GM18858 (cell line): ENCODE data around the gene ARHGAP27.

Experiments
- ATAC-seq: cut with Tn5 transposase; IDR thresholded peaks from one replicate; pipeline ENCODE4 v1.9.1; 2021; ENCODE audit not compliant: unreplicated experiment

The ARHGAP27 gene

GRCh38 chr17:45431531-45432404 is 902 bp downstream of the ARHGAP27 start:
- no peak for ATAC-seq

GRCh38 chr17:45430738-45431530 is 1.7 kb downstream of the ARHGAP27 start:
- no peak for ATAC-seq

GRCh38 chr17:45430006-45430737 is 2.5 kb downstream of the ARHGAP27 start:
- ATAC-seq: no peak

GRCh38 chr17:45429339-45430005 is 3.2 kb downstream of the ARHGAP27 start:
- no peak for ATAC-seq

- no peak for ATAC-seq
Measured at GRCh38 chr17:45428931-45429338, 3.7 kb downstream of the ARHGAP27 start.

GRCh38 chr17:45428050-45428617 is 4.5 kb downstream of the ARHGAP27 start:
- no peak for ATAC-seq

- ATAC-seq: no peak
Measured at GRCh38 chr17:45427181-45427835, 5.4 kb downstream of the ARHGAP27 start.

GRCh38 chr17:45426561-45426960 is 6.1 kb downstream of the ARHGAP27 start:
- no peak for ATAC-seq

GRCh38 chr17:45425984-45426413 is 6.7 kb downstream of the ARHGAP27 start:
- ATAC-seq: no peak

GRCh38 chr17:45425125-45425983 is 7.3 kb downstream of the ARHGAP27 start:
- no peak for ATAC-seq

- no peak for ATAC-seq
Measured at GRCh38 chr17:45424769-45425124, 7.9 kb downstream of the ARHGAP27 start.

GRCh38 chr17:45423975-45424335 is 8.7 kb downstream of the ARHGAP27 start:
- ATAC-seq: no peak

GRCh38 chr17:45423304-45423974 is 9.2 kb downstream of the ARHGAP27 start:
- ATAC-seq: no peak

- no peak for ATAC-seq
Measured at GRCh38 chr17:45414990-45415881, 17.4 kb downstream of the ARHGAP27 start.

- no peak for ATAC-seq
Measured at GRCh38 chr17:45413498-45413923, 19.2 kb downstream of the ARHGAP27 start.

- ATAC-seq: no peak
Measured at GRCh38 chr17:45411348-45412105, 21.1 kb downstream of the ARHGAP27 start.
